A673 (cell line): Measurements from ENCODE around the gene VENTX. TPM values are rescaled to one million over a fixed set of nuclear protein-coding genes. Genes with fewer than 3 reads are reported as not detected.

Experiments
- BruUV-seq: library from RNA; stranded (reverse); fragments of 400-500 nt; replicated peaks from 2 replicates; lab custom pipeline; 2021; lab: Mats Ljungman, UMichigan
- CTCF ChIA-PET: fragments of 300-600 bp; sonication (Branson Sonifier 250); formaldehyde crosslinking; loops from one replicate; lab custom pipeline; 2022; ENCODE audit warnings: antibody characterized with exemption; lab: Charles Lee
- POLR2A ChIA-PET: fragments of 300-600 bp; sonication (Branson Sonifier 250); formaldehyde crosslinking; loops from one replicate; lab custom pipeline; 2022; ENCODE audit warnings: antibody characterized with exemption; ENCODE audit not compliant: low non-redundant PET; lab: Charles Lee
- DNase-seq: peaks from one replicate; pipeline ENCODE4 v3.0.0-alpha.2; 2015; ENCODE audit warnings: low spot score
- H3K27ac ChIP-seq: fragments of 200-600 bp; sonication (generic); 2 replicates; pipeline ENCODE4 v1.5.1; 2016; ENCODE audit warnings: mixed run types, low read depth, mild to moderate bottlenecking, mixed read lengths, antibody characterized with exemption, low read length; ENCODE audit not compliant: poor library complexity, severe bottlenecking
- H3K27me3 ChIP-seq: fragments of 200-600 bp; sonication (generic); replicated peaks from 2 replicates; pipeline ENCODE4 v1.6.1; 2017; ENCODE audit warnings: mixed run types, low read depth, mild to moderate bottlenecking, mixed read lengths, antibody characterized with exemption, low read length; ENCODE audit not compliant: insufficient read depth, poor library complexity
- H3K36me3 ChIP-seq: fragments of 200-600 bp; sonication (generic); 2 replicates; pipeline ENCODE4 v1.6.1; 2016; ENCODE audit warnings: mixed run types, mild to moderate bottlenecking, mixed read lengths, antibody characterized with exemption, low read length; ENCODE audit not compliant: insufficient read depth, poor library complexity, severe bottlenecking
- H3K4me1 ChIP-seq: fragments of 200-600 bp; sonication (generic); 2 replicates; pipeline ENCODE4 v1.6.1; 2017; ENCODE audit warnings: mixed run types, mild to moderate bottlenecking, mixed read lengths, antibody characterized with exemption, low read length; ENCODE audit not compliant: insufficient read depth, poor library complexity, severe bottlenecking
- H3K4me3 ChIP-seq: fragments of 200-600 bp; sonication (generic); 2 replicates; pipeline ENCODE4 v1.5.1; 2016; ENCODE audit warnings: low read depth, mixed run types, mild to moderate bottlenecking, mixed read lengths, low read length; ENCODE audit not compliant: poor library complexity, severe bottlenecking
- H3K9me3 ChIP-seq: fragments of 200-600 bp; sonication (generic); 2 replicates; pipeline ENCODE4 v1.6.1; 2016; ENCODE audit warnings: mixed run types, low read depth, mild to moderate bottlenecking, mixed read lengths, antibody characterized with exemption, low read length; ENCODE audit not compliant: poor library complexity, severe bottlenecking
- EZH2 ChIP-seq: fragments of 200-600 bp; sonication (generic); IDR thresholded peaks from 2 replicates; pipeline ENCODE4 v1.6.1; 2017; ENCODE audit warnings: borderline replicate concordance, low read depth, mild to moderate bottlenecking, mixed read lengths, antibody characterized with exemption, low read length; ENCODE audit not compliant: poor library complexity, severe bottlenecking
- intact Hi-C: fragments of 100-400 bp; cut with micrococcal nuclease; formaldehyde crosslinking; loops from one replicate; pipeline ENCODE4 v1.10.0; 2022; ENCODE audit not compliant: unreplicated experiment
- total RNA-seq: library from RNA; stranded (reverse); gene quantifications from 2 replicates; pipeline ENCODE4 v1.2.3, GENCODE V29; 2021
- TF ChIP-seq, protein P1 (sequence below): fragments of 300-800, 200-600 bp; sonication (generic); conservative IDR thresholded peaks from 2 replicates; pipeline ENCODE4 v1.5.1; 2017; ENCODE audit warnings: low read depth, mild to moderate bottlenecking, antibody characterized with exemption, low read length, moderate library complexity, mixed read lengths

Gene VENTX
- total RNA-seq, 1 experiment from 2014 or later, result not detected

- CTCF ChIA-PET, result no interaction called here
- Histone ChIP-seq H3K4me3 (no peak overlapping the region), H3K4me1 (no peaks in the 10 kb centered on the region), H3K27me3 (peaks cover 15% of the 10 kb centered on the region), H3K9me3 (no peaks in the 10 kb centered on the region), H3K36me3 (no peaks in the 10 kb centered on the region), H3K27ac (no peak overlapping the region)
- BruUV-seq, result no TSS peak
- intact Hi-C loops, result no loop called here
- TF ChIP-seq, protein P1, sequence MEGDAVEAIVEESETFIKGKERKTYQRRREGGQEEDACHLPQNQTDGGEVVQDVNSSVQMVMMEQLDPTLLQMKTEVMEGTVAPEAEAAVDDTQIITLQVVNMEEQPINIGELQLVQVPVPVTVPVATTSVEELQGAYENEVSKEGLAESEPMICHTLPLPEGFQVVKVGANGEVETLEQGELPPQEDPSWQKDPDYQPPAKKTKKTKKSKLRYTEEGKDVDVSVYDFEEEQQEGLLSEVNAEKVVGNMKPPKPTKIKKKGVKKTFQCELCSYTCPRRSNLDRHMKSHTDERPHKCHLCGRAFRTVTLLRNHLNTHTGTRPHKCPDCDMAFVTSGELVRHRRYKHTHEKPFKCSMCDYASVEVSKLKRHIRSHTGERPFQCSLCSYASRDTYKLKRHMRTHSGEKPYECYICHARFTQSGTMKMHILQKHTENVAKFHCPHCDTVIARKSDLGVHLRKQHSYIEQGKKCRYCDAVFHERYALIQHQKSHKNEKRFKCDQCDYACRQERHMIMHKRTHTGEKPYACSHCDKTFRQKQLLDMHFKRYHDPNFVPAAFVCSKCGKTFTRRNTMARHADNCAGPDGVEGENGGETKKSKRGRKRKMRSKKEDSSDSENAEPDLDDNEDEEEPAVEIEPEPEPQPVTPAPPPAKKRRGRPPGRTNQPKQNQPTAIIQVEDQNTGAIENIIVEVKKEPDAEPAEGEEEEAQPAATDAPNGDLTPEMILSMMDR, result no peak
- no peak for TF ChIP-seq EZH2
- POLR2A ChIA-PET, result no interaction called here
- no peak for DNase-seq
Measured at GRCh38 chr10:133273534-133274143, 36.0 kb downstream of the VENTX start.

- Histone ChIP-seq H3K27me3 (peaks cover 15% of the 10 kb centered on the region), H3K4me1 (no peaks in the 10 kb centered on the region), H3K36me3 (no peaks in the 10 kb centered on the region), H3K9me3 (no peaks in the 10 kb centered on the region), H3K4me3 (no peak overlapping the region), H3K27ac (no peak overlapping the region)
- ChIA-PET POLR2A (no interaction called here), CTCF (no interaction called here)
- TF ChIP-seq, protein P1, result no peak
- TF ChIP-seq EZH2, result no peak
- intact Hi-C loops, result no loop called here
- DNase-seq, result no peak
- no TSS peak for BruUV-seq
Measured at GRCh38 chr10:133274751-133275683, 37.4 kb downstream of the VENTX start.

GRCh38 chr10:133275684-133276092 lies 38.0 kb downstream of the VENTX start:
- H3K27ac ChIP-seq, result no peak overlapping the region
- TF ChIP-seq EZH2, result no peak
- TF ChIP-seq, protein P1, result no peak
- H3K9me3 ChIP-seq, result no peaks in the 10 kb centered on the region
- no peaks in the 10 kb centered on the region for H3K36me3 ChIP-seq
- CTCF ChIA-PET, result no interaction called here
- no peak for DNase-seq
- no peaks in the 10 kb centered on the region for H3K4me1 ChIP-seq
- intact Hi-C loops, result no loop called here
- no TSS peak for BruUV-seq
- peaks cover 15% of the 10 kb centered on the region for H3K27me3 ChIP-seq
- POLR2A ChIA-PET, result no interaction called here
- no peak overlapping the region for H3K4me3 ChIP-seq
